ENCODE data around the gene PXDC1.
"Not testable (repeated sequence)": the region's sequence is repeated elsewhere in the genome, so short reads cannot be mapped to it uniquely, and the experiment has no call there.

The PXDC1 gene

GRCh38 chr6:3725145-3726047, 26.1 kb downstream of the PXDC1 start:
- Histone ChIP-seq H3K27me3 (ENCODE audit: insufficient read depth, insufficient read length) (no peaks in the 10 kb centered on the region), H3K9me3 (ENCODE audit: insufficient read depth, low read length) (peaks cover 12% of the 10 kb centered on the region; the same call in 1 of the 2 replicates), H3K4me3 (ENCODE audit: insufficient read length, low read depth) (no peak overlapping the region), H3K9ac (ENCODE audit: insufficient read length, low read depth) (no peak overlapping the region), H3K4me1 (ENCODE audit: insufficient read depth, insufficient read length) (peaks cover 10% of the 10 kb centered on the region), H3K36me3 (ENCODE audit: insufficient read depth, insufficient read length, low read length) (peaks cover 54% of the 10 kb centered on the region)
- TF ChIP-seq YY1 (IDR thresholded peaks at IDR 0.05; ENCODE audit: insufficient read depth, insufficient read length) (no peak), ZNF274 (IDR thresholded peaks at IDR 0.05; ENCODE audit: low read depth, low read length) (no peak)
- no peak for DNase-seq (ENCODE audit: low read depth, low spot score)

GRCh38 chr6:3724451-3725144, 26.9 kb downstream of the PXDC1 start:
- TF ChIP-seq YY1 (IDR thresholded peaks at IDR 0.05; ENCODE audit: insufficient read depth, insufficient read length) (no peak), SUZ12 (IDR thresholded peaks at IDR 0.05; ENCODE audit: extremely low read depth, insufficient read depth, insufficient read length) (no peak), ZNF274 (IDR thresholded peaks at IDR 0.05; ENCODE audit: low read depth, low read length) (no peak)
- peaks cover 12% of the 10 kb centered on the region; the same call in 1 of the 2 replicates for H3K9me3 ChIP-seq (ENCODE audit: insufficient read depth, low read length)
- H3K9ac ChIP-seq (ENCODE audit: insufficient read length, low read depth): no peak overlapping the region
- peaks cover 54% of the 10 kb centered on the region for H3K36me3 ChIP-seq (ENCODE audit: insufficient read depth, insufficient read length, low read length)
- H3K27me3 ChIP-seq (ENCODE audit: insufficient read depth, insufficient read length): no peaks in the 10 kb centered on the region
- no peak for DNase-seq (ENCODE audit: low read depth, low spot score)
- no peak overlapping the region for H3K4me3 ChIP-seq (ENCODE audit: insufficient read length, low read depth)
- peaks cover 10% of the 10 kb centered on the region for H3K4me1 ChIP-seq (ENCODE audit: insufficient read depth, insufficient read length)

GRCh38 chr6:3723966-3724365, 27.5 kb downstream of the PXDC1 start:
- peaks cover 53% of the 10 kb centered on the region for H3K36me3 ChIP-seq (ENCODE audit: insufficient read depth, insufficient read length, low read length)
- no peak for TF ChIP-seq ZNF274 (IDR thresholded peaks at IDR 0.05; ENCODE audit: low read depth, low read length)
- TF ChIP-seq SUZ12 (IDR thresholded peaks at IDR 0.05; ENCODE audit: extremely low read depth, insufficient read depth, insufficient read length): no peak
- TF ChIP-seq YY1 (IDR thresholded peaks at IDR 0.05; ENCODE audit: insufficient read depth, insufficient read length): no peak

GRCh38 chr6:3723251-3723650, 28.3 kb downstream of the PXDC1 start:
- H3K9me3 ChIP-seq (ENCODE audit: insufficient read depth, low read length): peaks cover 12% of the 10 kb centered on the region; the same call in 1 of the 2 replicates
- no peak for DNase-seq (ENCODE audit: low read depth, low spot score)
- H3K4me1 ChIP-seq (ENCODE audit: insufficient read depth, insufficient read length): peaks cover 10% of the 10 kb centered on the region
- TF ChIP-seq ZNF274 (IDR thresholded peaks at IDR 0.05; ENCODE audit: low read depth, low read length): no peak
- TF ChIP-seq YY1 (IDR thresholded peaks at IDR 0.05; ENCODE audit: insufficient read depth, insufficient read length): no peak
- no peak for TF ChIP-seq SUZ12 (IDR thresholded peaks at IDR 0.05; ENCODE audit: extremely low read depth, insufficient read depth, insufficient read length)
- H3K27me3 ChIP-seq (ENCODE audit: insufficient read depth, insufficient read length): no peaks in the 10 kb centered on the region
- H3K36me3 ChIP-seq (ENCODE audit: insufficient read depth, insufficient read length, low read length): peaks cover 45% of the 10 kb centered on the region
- no peak overlapping the region for H3K4me3 ChIP-seq (ENCODE audit: insufficient read length, low read depth)
- H3K9ac ChIP-seq (ENCODE audit: insufficient read length, low read depth): no peak overlapping the region

More at GRCh38 chr6:3723966-3724365, 27.5 kb downstream of the PXDC1 start:
- DNase-seq (ENCODE audit: low read depth, low spot score): no peak
- peaks cover 10% of the 10 kb centered on the region for H3K4me1 ChIP-seq (ENCODE audit: insufficient read depth, insufficient read length)
- no peak overlapping the region for H3K4me3 ChIP-seq (ENCODE audit: insufficient read length, low read depth)
- peaks cover 12% of the 10 kb centered on the region; the same call in 1 of the 2 replicates for H3K9me3 ChIP-seq (ENCODE audit: insufficient read depth, low read length)
- no peak overlapping the region for H3K9ac ChIP-seq (ENCODE audit: insufficient read length, low read depth)
- no peaks in the 10 kb centered on the region for H3K27me3 ChIP-seq (ENCODE audit: insufficient read depth, insufficient read length)

GRCh38 chr6:3722785-3723184, 28.7 kb downstream of the PXDC1 start:
- peaks cover 44% of the 10 kb centered on the region for H3K36me3 ChIP-seq (ENCODE audit: insufficient read depth, insufficient read length, low read length)
- TF ChIP-seq ZNF274 (IDR thresholded peaks at IDR 0.05; ENCODE audit: low read depth, low read length): no peak
- no peak for TF ChIP-seq SUZ12 (IDR thresholded peaks at IDR 0.05; ENCODE audit: extremely low read depth, insufficient read depth, insufficient read length)
- no peak for TF ChIP-seq YY1 (IDR thresholded peaks at IDR 0.05; ENCODE audit: insufficient read depth, insufficient read length)

GRCh38 chr6:3721810-3722621, 29.5 kb downstream of the PXDC1 start:
- H3K9ac ChIP-seq (ENCODE audit: insufficient read length, low read depth): no peak overlapping the region
- no peak for DNase-seq (ENCODE audit: low read depth, low spot score)
- no peak overlapping the region for H3K4me3 ChIP-seq (ENCODE audit: insufficient read length, low read depth)
- H3K4me1 ChIP-seq (ENCODE audit: insufficient read depth, insufficient read length): peaks cover 10% of the 10 kb centered on the region
- peaks cover 12% of the 10 kb centered on the region; the same call in 1 of the 2 replicates for H3K9me3 ChIP-seq (ENCODE audit: insufficient read depth, low read length)
- H3K27me3 ChIP-seq (ENCODE audit: insufficient read depth, insufficient read length): no peaks in the 10 kb centered on the region
- H3K36me3 ChIP-seq (ENCODE audit: insufficient read depth, insufficient read length, low read length): peaks cover 37% of the 10 kb centered on the region
- no peak for TF ChIP-seq YY1 (IDR thresholded peaks at IDR 0.05; ENCODE audit: insufficient read depth, insufficient read length)
- TF ChIP-seq ZNF274 (IDR thresholded peaks at IDR 0.05; ENCODE audit: low read depth, low read length): no peak
- no peak for TF ChIP-seq SUZ12 (IDR thresholded peaks at IDR 0.05; ENCODE audit: extremely low read depth, insufficient read depth, insufficient read length)

More at GRCh38 chr6:3722785-3723184, 28.7 kb downstream of the PXDC1 start:
- no peak for DNase-seq (ENCODE audit: low read depth, low spot score)
- peaks cover 10% of the 10 kb centered on the region for H3K4me1 ChIP-seq (ENCODE audit: insufficient read depth, insufficient read length)
- no peak overlapping the region for H3K4me3 ChIP-seq (ENCODE audit: insufficient read length, low read depth)
- peaks cover 12% of the 10 kb centered on the region; the same call in 1 of the 2 replicates for H3K9me3 ChIP-seq (ENCODE audit: insufficient read depth, low read length)
- no peak overlapping the region for H3K9ac ChIP-seq (ENCODE audit: insufficient read length, low read depth)
- no peaks in the 10 kb centered on the region for H3K27me3 ChIP-seq (ENCODE audit: insufficient read depth, insufficient read length)

- H3K36me3 ChIP-seq (ENCODE audit: insufficient read depth, insufficient read length, low read length): peaks cover 25% of the 10 kb centered on the region
- not testable (repeated sequence) for H3K27me3 ChIP-seq (ENCODE audit: insufficient read depth, insufficient read length); H3K4me3 ChIP-seq (ENCODE audit: insufficient read length, low read depth); H3K9ac ChIP-seq (ENCODE audit: insufficient read length, low read depth); DNase-seq (ENCODE audit: low read depth, low spot score)
- H3K4me1 ChIP-seq (ENCODE audit: insufficient read depth, insufficient read length): peaks cover 10% of the 10 kb centered on the region
- H3K9me3 ChIP-seq (ENCODE audit: insufficient read depth, low read length): peaks cover 12% of the 10 kb centered on the region; the same call in 1 of the 2 replicates
Measured at GRCh38 chr6:3720770-3721169, 30.7 kb downstream of the PXDC1 start.

Data from NT2/D1 (cell line).